ENCODE measurements around the gene NT5M.

NT5M gene

DNA sequence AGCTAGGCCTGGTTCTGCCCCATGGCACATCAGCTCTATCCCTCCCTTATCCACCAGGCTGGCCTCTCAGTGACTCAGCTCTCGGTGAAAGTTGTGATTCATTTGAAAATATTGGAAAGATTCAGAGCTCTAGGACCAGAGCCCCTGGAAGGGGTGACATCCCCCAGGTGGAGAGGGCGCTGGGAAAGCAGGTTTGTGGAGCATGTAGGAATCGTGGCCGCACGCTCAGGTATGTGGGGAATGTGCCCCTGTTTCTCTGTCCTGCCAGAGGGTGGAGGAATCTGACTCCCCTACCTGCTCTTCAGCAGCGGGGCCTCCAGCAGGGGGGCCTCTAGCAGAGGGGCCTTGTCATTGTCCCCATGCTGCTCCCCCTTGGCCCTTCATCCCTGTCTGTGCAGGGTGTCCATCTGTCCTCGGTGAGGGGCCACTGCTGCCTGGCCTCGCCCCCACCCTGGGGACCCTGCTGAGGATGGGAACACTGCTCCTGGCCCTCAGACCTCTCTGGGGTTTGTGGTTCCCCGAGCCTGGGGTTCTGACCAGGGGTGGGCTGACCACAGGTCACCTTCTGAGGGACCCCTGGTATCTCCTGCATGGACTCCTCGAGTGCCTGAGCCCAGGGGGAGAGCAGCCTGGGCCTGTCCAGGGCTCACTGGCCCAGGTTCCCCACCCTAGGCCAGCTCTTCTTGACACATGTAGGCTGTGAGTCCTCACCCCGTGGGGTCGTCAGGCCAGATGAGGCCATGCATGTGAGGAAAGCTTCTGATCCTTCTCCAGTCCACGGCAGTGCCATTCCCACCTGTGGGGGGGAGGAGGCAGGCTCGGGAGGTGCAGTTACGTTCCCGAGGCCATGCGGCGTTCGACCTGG lies 47.5 kb downstream of the NT5M start:
- no peak for TF ChIP-seq CTCF (conservative IDR thresholded peaks at IDR 0.05)
- no peak overlapping the region for H3K27ac ChIP-seq

- no peak overlapping the region for H3K27ac ChIP-seq
- no peak for TF ChIP-seq CTCF (conservative IDR thresholded peaks at IDR 0.05)
Observed at GRCh38 chr17:17351356-17351891, 48.3 kb downstream of the NT5M start.

GRCh38 chr17:17351901-17352781 lies 49.0 kb downstream of the NT5M start:
- H3K27ac ChIP-seq, result no peak overlapping the region
- TF ChIP-seq CTCF (conservative IDR thresholded peaks at IDR 0.05), result no peak

DNA sequence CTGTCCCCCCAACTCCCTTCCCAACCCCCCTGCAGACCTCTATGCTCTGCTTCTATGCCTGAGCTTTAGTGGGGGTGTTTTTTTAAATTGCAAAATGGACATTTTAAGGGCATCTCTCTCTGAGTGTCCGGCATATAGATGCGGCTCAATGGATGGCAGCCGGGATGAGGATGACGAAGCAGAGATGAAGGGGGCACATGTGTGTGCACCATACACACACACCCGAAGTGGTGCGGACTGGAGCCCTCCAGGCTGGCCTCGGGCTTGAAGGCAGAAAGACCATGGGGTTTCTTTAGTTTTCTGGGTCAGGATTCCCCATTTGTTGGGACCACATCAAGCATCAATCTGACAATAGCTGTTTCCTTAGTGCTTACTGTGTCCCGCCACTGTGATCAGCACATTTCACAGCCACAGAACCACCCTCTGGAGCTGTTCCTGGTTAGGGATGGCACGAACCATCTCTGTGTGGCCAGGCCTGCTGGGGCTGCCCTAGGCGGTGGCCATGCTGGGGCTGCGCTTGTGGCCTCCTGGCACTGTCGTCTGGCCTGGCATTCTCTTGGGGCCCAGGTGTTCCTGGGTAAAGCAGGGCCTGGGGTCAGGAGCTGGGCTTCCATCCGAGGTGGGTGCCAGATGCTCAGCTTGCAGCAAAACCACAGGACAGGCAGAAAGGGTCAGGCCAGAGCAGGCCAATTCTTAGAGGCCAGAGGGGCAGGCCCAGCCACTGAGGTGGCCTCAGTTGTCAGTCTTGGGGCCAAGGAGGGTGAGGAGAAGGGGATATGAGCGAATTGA lies 49.9 kb downstream of the NT5M start:
- TF ChIP-seq CTCF (conservative IDR thresholded peaks at IDR 0.05), result no peak

GRCh38 chr17:17353625-17354484 lies 50.7 kb downstream of the NT5M start:
- no peak for TF ChIP-seq CTCF (conservative IDR thresholded peaks at IDR 0.05)
- no peak overlapping the region for H3K27ac ChIP-seq

More for the DNA sequence above, 49.9 kb downstream of the NT5M start:
- no peak overlapping the region for H3K27ac ChIP-seq

- no peak overlapping the region for H3K27ac ChIP-seq
- TF ChIP-seq CTCF (conservative IDR thresholded peaks at IDR 0.05), result peak; percentile 88
Observed at GRCh38 chr17:17354560-17355349, 51.6 kb downstream of the NT5M start.

All from VCaP (cell line).